ENCODE data around the gene TUBA1C. TPM values are rescaled to one million over a fixed set of nuclear protein-coding genes. Genes with fewer than 3 reads are reported as not detected.
"Not testable (repeated sequence)": the region's sequence is repeated elsewhere in the genome, so short reads cannot be mapped to it uniquely, and the experiment has no call there.

The TUBA1C gene
- total and polyA plus RNA-seq, 2 of the 8 experiments (the other 6 are each of a cell fraction or from before 2014, with no cell fraction given) = 504 to 3,101 TPM

- not testable (repeated sequence) for H3K56ac ChIP-seq (replicated peaks; ENCODE audit: insufficient read length, low read depth, low read length); H3K4ac ChIP-seq (replicated peaks; ENCODE audit: insufficient read length, low read depth, low read length); H3K36me3 ChIP-seq (ENCODE audit: control insufficient read depth in 2 of 4, insufficient read depth in 4 of 4, low read length in 3 of 4); H3K23ac ChIP-seq (ENCODE audit: insufficient read length); H2BK15ac ChIP-seq (ENCODE audit: low read length); H3K14ac ChIP-seq (ENCODE audit: insufficient read length); H2AK5ac ChIP-seq (ENCODE audit: low read depth, low read length); H3K4me1 ChIP-seq (replicated peaks in 1 of 4; ENCODE audit: control insufficient read depth in 3 of 4, insufficient read depth in 4 of 4, low read length in 3 of 4); H4K91ac ChIP-seq (replicated peaks; ENCODE audit: insufficient read length, low read length); H3K23me2 ChIP-seq (ENCODE audit: low read depth, low read length); H3K9me3 ChIP-seq (ENCODE audit: insufficient read depth in 2 of 2, low read depth in 1 of 2, low read length in 1 of 2); H2AFZ ChIP-seq (ENCODE audit: low read length); H4K20me1 ChIP-seq (replicated peaks in 1 of 2; ENCODE audit: control insufficient read depth in 1 of 2, insufficient read depth in 2 of 2, low read length in 2 of 2); H4K8ac ChIP-seq (ENCODE audit: extremely low read depth, insufficient read depth, low read length); H4K5ac ChIP-seq (ENCODE audit: insufficient read length, low read depth, low read length); H2BK5ac ChIP-seq (ENCODE audit: low read depth, low read length); H2BK20ac ChIP-seq (ENCODE audit: low read length); H3K79me2 ChIP-seq (ENCODE audit: control insufficient read depth in 1 of 2, insufficient read depth in 2 of 2, low read length in 2 of 2); H3K4me2 ChIP-seq (ENCODE audit: insufficient read depth in 1 of 2, low read depth in 2 of 2, low read length in 2 of 2); H3K18ac ChIP-seq (ENCODE audit: extremely low read depth, low read length); DNase-seq (ENCODE audit: low read depth in 1 of 2, low spot score in 2 of 2); H3K4me3 ChIP-seq (ENCODE audit: extremely low read depth in 1 of 4, insufficient read depth in 2 of 4, low read depth in 3 of 4, low read length in 4 of 4); H2BK12ac ChIP-seq (ENCODE audit: low read depth, low read length); H3K27me3 ChIP-seq (replicated peaks in 1 of 4; ENCODE audit: control insufficient read depth in 3 of 4, extremely low read depth in 1 of 4, insufficient read depth in 3 of 4, low read length in 3 of 4); H2BK120ac ChIP-seq (replicated peaks; ENCODE audit: low read depth, low read length); H3K27ac ChIP-seq (ENCODE audit: low read depth, low read length); H3K9ac ChIP-seq (replicated peaks in 1 of 4; ENCODE audit: extremely low read depth in 1 of 4, low read depth in 3 of 4, low read length in 3 of 4); FAIRE-seq; H3K79me1 ChIP-seq (ENCODE audit: low read depth, low read length)
- CTCF ChIA-PET (ENCODE audit: partially characterized antibody) = interaction anchor here (0.6 to 17.0 kb wide), 6 partner anchors 8 to 124 kb away, joined by 3 to 172 read pairs (median 6); partner anchors contain the start of gene PRPH
- POLR2A ChIA-PET (ENCODE audit: partially characterized antibody) = interaction anchor here (1.3 to 6.7 kb wide), 4 partner anchors 10 to 257 kb away, joined by 3 to 111 read pairs (median 13); partner anchors contain the start of gene TUBA1C
- 94% methylated on average over 6 of the region's 6 CpGs; no CpG with 5 or more reads in 1 of the 2 experiments for WGBS, 2 experiments (ENCODE audit: extremely low coverage in 1 of 2, insufficient coverage in 1 of 2, insufficient read length in 1 of 2, insufficient replicate concordance in 2 of 2, low coverage in 1 of 2, low lambda C conversion rate in 2 of 2, missing lambda C conversion rate in 1 of 2)
Measured at GRCh38 chr12:49280545-49280944, 15.7 kb downstream of the TUBA1C start.

Data from H1 (cell line).